Mononuclear cell (primary cell): ENCODE results near the gene WASF2. TPM values are rescaled to one million over a fixed set of nuclear protein-coding genes. Genes with fewer than 3 reads are reported as not detected.

ENCODE experiments used
- H3K27me3 ChIP-seq: 2 replicates; pipeline ENCODE4 v1.6.0; 2011; ENCODE audit warnings: low read length, control low read depth; ENCODE audit not compliant: insufficient read depth
- H3K4me1 ChIP-seq: 2 replicates; pipeline ENCODE4 v1.5.1; 2011; ENCODE audit warnings: mild to moderate bottlenecking, low read length, control low read depth; ENCODE audit not compliant: insufficient read depth
- H3K4me3 ChIP-seq: 2 replicates; pipeline ENCODE4 v1.5.1; 2011; ENCODE audit warnings: mild to moderate bottlenecking, low read length, moderate library complexity
- H3K9me3 ChIP-seq: 2 replicates; pipeline ENCODE4 v1.5.1; 2011; ENCODE audit warnings: low read depth, mild to moderate bottlenecking, control low read depth, low read length
- total RNA-seq: library from RNA; depleted of rRNA; stranded (reverse); fragments of >200 nt; gene quantifications from one replicate; pipeline ENCODE4 v1.2.3, GENCODE V29; 2012

WASF2 gene
- total RNA-seq, 1 donor, result 29.4 TPM

DNA sequence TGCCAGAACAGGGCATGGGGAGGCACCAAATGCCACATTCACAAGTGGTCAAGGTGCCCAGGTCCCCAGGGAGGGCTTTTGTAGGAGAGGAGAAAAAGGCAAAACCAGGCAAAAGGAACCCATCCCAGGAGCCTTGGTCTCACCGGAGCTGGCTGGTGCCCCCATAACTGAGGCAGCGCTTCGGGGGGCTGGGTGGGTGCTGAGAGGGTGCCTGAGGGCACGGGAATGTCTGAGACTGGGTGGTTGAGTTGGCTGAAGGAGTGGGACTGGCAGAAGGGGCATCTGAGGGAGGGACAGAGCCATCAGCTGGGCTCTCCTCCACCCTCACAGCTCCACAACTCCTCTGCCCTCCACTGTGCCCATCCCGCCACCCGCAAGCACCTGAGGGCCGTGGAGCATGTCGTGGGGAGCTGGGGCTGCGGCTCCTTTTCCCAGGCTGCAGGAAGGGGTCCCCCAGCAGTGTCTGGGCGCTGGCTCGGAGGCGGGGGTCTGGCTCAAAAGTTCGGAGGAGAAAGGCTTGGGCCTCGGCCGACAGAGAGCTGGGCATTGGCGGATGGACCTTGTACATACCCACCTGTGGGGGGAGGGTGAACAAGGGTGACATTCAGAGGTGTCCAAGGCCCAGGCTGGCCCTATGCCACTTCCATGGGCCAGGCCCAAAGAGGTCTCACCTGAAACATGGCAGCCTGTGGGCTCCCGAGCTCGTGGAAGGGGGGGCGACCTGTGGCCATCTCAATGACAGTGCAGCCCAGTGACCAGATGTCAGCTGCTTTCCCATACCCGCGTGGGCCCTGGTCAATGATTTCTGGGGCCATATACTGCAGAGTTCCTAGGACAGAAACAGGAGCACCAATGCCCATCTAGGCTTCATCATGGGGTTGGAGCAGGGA lies 131.7 kb downstream of the WASF2 start:
- no peaks in the 10 kb centered on the region for H3K9me3 ChIP-seq
- no peaks in the 10 kb centered on the region for H3K27me3 ChIP-seq
- H3K4me3 ChIP-seq, result no peak overlapping the region
- H3K4me1 ChIP-seq, result peaks cover 39% of the 10 kb centered on the region

DNA sequence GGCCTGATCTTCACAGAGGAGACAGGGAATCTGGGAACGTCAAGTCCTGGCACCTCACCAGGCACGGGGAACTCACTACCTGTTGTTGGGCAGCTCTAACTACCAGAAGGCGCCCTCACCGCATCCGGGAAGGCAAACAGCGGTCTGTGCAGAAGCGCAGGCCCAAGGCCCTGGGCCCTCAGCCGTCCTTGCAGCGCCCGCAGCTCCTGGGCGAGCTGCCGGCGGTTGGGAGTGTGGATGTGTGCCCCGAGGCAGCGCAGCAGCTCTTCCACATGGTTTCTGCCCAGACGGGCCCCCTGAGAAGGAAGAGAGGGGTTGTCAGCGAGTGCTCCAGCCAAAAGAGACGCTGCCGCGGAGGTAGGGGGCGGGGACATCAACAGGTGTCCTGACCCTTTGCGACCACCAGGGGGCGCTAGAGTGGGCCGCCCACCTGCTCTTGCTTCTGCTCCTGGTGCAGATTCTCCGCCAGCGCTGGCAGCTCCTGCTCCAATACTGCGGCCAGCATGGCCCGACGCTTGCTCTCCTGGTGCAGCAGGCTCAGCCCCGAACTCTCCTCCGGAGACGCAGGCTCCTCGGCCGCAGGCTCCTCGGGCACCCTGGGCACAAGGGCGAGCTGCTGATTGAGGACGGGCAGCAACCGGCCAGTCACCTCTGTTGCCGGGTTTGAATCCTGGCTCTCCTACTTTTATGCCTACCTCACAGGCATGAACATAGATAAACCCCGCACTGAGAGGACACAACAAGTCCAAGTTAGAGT lies 132.5 kb downstream of the WASF2 start:
- Histone ChIP-seq H3K9me3 (no peaks in the 10 kb centered on the region), H3K4me3 (peak overlapping the region; percentile 23), H3K27me3 (no peaks in the 10 kb centered on the region), H3K4me1 (peaks cover 39% of the 10 kb centered on the region)

DNA sequence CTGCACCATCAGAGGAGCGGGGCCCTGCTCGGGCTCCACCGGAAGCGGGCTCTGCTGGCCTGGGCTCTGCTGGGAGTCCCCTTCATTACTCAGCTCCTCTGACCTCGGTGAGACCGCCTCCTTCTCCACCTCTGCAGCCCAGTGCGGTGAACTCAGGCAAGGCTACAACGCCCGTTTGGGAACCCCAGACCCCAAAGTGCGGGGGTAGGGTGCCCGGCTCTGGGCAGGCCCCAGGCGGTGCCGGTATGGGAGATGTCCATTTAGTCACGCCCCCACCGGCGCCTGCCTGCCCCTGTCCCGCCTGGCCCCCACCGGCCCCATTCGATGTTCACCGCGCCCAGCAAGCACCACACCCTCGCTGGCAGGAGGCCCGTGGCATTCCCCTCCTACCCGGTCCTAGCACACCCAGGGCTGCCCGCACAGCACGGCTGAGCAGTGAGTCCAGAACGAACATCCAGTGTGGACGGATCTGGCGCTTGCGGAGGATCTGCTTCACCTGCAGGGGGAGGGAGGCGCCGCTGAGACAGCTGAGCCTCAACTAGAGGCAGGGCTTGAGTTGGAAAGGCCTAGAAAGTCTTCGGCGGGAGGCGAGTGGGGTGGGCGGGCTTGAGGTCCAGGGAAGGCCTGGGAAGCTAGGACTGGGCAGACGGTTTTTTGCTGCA lies 133.2 kb downstream of the WASF2 start:
- H3K4me1 ChIP-seq, result peaks cover 39% of the 10 kb centered on the region
- no peaks in the 10 kb centered on the region for H3K27me3 ChIP-seq
- H3K9me3 ChIP-seq, result no peaks in the 10 kb centered on the region
- H3K4me3 ChIP-seq, result peak overlapping the region; percentile 23

DNA sequence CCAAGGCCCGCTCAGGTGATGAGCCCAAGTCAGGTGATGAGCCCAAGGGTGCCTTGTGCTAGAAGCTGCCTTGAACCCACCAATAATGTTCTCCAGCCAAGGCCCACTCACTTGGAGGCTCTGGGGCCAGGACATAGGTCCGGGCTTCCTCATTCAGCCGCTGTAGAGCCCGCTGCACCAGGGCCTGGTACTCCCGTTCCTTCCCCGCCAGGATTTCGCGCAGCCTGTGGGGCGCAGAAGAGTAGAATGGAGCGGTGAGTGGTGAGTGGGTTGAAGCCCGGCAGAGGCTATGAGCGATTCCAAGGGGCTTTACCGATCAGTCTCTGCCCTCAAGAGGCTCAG lies 133.7 kb downstream of the WASF2 start:
- H3K9me3 ChIP-seq, result no peaks in the 10 kb centered on the region
- H3K4me3 ChIP-seq, result no peak overlapping the region
- peaks cover 39% of the 10 kb centered on the region for H3K4me1 ChIP-seq
- no peaks in the 10 kb centered on the region for H3K27me3 ChIP-seq

DNA sequence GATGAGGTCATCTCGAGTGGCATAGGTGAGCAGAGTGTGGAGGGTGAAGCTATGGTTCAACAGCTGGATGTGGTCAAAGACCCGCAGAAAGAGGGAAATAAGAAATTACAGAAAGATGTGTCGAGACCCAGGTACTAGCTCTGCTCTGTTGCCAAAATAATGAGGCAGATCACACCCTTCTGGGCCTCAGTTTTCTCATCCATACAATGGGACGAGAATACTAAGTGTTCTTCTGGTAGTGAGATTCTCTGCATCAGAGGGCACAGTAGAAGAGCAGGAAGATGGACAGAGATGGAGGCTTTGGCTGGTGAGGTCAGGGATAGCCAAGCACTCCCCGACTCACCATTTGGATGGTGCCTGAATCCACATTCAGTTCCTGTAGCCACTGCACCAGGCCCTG lies 134.3 kb downstream of the WASF2 start:
- H3K4me1 ChIP-seq, result peaks cover 36% of the 10 kb centered on the region
- no peak overlapping the region for H3K4me3 ChIP-seq
- no peaks in the 10 kb centered on the region for H3K9me3 ChIP-seq
- no peaks in the 10 kb centered on the region for H3K27me3 ChIP-seq

Other genes starting within 250 kb of the WASF2 start
- gene TMEM222, start 168.0 kb downstream of the WASF2 start, total RNA-seq, result 17.0 TPM
- 44.3 TPM for gene SYTL1, start 148.1 kb downstream of the WASF2 start, total RNA-seq
- gene MAP3K6, start 123.2 kb downstream of the WASF2 start, total RNA-seq, result 2.0 TPM
- gene FCN3, start 115.3 kb downstream of the WASF2 start, total RNA-seq, result not detected
- gene CD164L2, start 106.8 kb downstream of the WASF2 start, total RNA-seq, result not detected
- 0.10 TPM for gene GPR3, start 97.5 kb downstream of the WASF2 start, total RNA-seq
- 3.3 TPM for gene AHDC1, start 114.0 kb upstream of the WASF2 start, total RNA-seq
- 123 TPM for gene FGR, start 145.0 kb upstream of the WASF2 start, total RNA-seq
- 85.6 TPM for gene IFI6, start 182.0 kb upstream of the WASF2 start, total RNA-seq
- 18.7 TPM for gene FAM76A, start 235.8 kb upstream of the WASF2 start, total RNA-seq